ENCODE data around the gene PIGR. TPM values are rescaled to one million over a fixed set of nuclear protein-coding genes. Genes with fewer than 3 reads are reported as not detected.

PIGR gene
- polyA plus RNA-seq, 1 of the 3 experiments (the other 2 are of a cell fraction): not detected

DNA sequence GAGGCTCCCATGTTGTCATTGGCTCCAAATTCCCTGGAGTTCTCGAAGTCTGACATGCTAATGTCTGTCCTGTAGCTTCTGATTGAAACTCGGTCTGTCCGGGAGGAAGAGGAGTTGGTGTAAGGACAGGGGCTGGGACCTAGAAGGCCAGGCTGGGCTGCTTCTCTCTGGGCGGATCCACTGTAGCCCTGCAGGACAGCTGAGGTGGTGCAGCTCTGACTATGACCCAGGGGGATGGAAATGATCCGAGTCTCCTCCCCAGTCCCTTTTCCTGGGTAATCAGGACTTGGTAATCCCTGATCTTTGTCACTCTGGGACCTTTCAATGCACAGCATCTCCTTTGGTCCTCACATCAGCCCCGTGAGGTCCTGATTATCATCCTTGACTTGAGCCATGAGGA is 14.6 kb downstream of the PIGR start:
- Histone ChIP-seq H2AFZ (ENCODE audit: low read depth) (no peak overlapping the region), H3K9me3 (no peaks in the 10 kb centered on the region), H3K9me2 (no peaks in the 10 kb centered on the region), H3K9ac (no peak overlapping the region), H3K79me2 (ENCODE audit: insufficient read depth) (no peaks in the 10 kb centered on the region), H3K36me3 (replicated peaks in 1 of 2; ENCODE audit: control insufficient read depth in 1 of 2, insufficient read depth in 2 of 2, low read length in 1 of 2) (no peaks in the 10 kb centered on the region), H3K4me1 (ENCODE audit: control insufficient read depth in 1 of 2, insufficient read depth in 2 of 2, low read depth in 1 of 2, low read length in 1 of 2) (no peaks in the 10 kb centered on the region), H3K4me3 (ENCODE audit: low read depth in 2 of 2, low read length in 1 of 2) (no peak overlapping the region), H3K27me3 (ENCODE audit: insufficient read depth) (peaks cover 4% of the 10 kb centered on the region; the same call in 1 of the 2 replicates), H3F3A (replicated peaks; ENCODE audit: insufficient read depth) (no peaks in the 10 kb centered on the region), H4K20me1 (ENCODE audit: insufficient read depth) (no peaks in the 10 kb centered on the region), H3K27ac (ENCODE audit: low read depth in 2 of 2, low read length in 1 of 2) (no peak overlapping the region), H3K4me2 (no peak overlapping the region)
- no peak for TF ChIP-seq EP300 (IDR thresholded peaks at IDR 0.05; ENCODE audit: borderline replicate concordance in 1 of 2, low read depth in 1 of 2, low read length in 1 of 2)
- TF ChIP-seq GABPA (IDR thresholded peaks at IDR 0.05; ENCODE audit: low read depth): no peak
- no peak for TF ChIP-seq GATA2 (CRISPR knock-in tag; IDR thresholded peaks at IDR 0.05)
- TF ChIP-seq CHD2 (IDR thresholded peaks at IDR 0.05; ENCODE audit: low read length, partially characterized antibody): no peak
- TF ChIP-seq RCOR1 (IDR thresholded peaks at IDR 0.05; ENCODE audit: low read length): no peak
- no peak for TF ChIP-seq NRF1 (IDR thresholded peaks at IDR 0.05; ENCODE audit: low read depth, low read length)
- TF ChIP-seq SMC3 (IDR thresholded peaks at IDR 0.05; ENCODE audit: low read depth, low read length): no peak
- no peak for TF ChIP-seq FOXJ3 (CRISPR knock-in tag; IDR thresholded peaks at IDR 0.05)
- TF ChIP-seq, protein P1, sequence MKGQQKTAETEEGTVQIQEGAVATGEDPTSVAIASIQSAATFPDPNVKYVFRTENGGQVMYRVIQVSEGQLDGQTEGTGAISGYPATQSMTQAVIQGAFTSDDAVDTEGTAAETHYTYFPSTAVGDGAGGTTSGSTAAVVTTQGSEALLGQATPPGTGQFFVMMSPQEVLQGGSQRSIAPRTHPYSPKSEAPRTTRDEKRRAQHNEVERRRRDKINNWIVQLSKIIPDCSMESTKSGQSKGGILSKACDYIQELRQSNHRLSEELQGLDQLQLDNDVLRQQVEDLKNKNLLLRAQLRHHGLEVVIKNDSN (IDR thresholded peaks at IDR 0.05; ENCODE audit: borderline replicate concordance, low read depth): no peak
- TF ChIP-seq, protein P2, sequence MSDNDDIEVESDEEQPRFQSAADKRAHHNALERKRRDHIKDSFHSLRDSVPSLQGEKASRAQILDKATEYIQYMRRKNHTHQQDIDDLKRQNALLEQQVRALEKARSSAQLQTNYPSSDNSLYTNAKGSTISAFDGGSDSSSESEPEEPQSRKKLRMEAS (IDR thresholded peaks at IDR 0.05; ENCODE audit: low read depth): no peak
- no peak for TF ChIP-seq MXI1 (IDR thresholded peaks at IDR 0.05; ENCODE audit: low read depth, low read length)
- TF ChIP-seq RAD21 (IDR thresholded peaks at IDR 0.05; ENCODE audit: low read length): no peak
- no peak for TF ChIP-seq RXRA (IDR thresholded peaks at IDR 0.05; ENCODE audit: borderline replicate concordance, low read depth)
- TF ChIP-seq, protein P3, sequence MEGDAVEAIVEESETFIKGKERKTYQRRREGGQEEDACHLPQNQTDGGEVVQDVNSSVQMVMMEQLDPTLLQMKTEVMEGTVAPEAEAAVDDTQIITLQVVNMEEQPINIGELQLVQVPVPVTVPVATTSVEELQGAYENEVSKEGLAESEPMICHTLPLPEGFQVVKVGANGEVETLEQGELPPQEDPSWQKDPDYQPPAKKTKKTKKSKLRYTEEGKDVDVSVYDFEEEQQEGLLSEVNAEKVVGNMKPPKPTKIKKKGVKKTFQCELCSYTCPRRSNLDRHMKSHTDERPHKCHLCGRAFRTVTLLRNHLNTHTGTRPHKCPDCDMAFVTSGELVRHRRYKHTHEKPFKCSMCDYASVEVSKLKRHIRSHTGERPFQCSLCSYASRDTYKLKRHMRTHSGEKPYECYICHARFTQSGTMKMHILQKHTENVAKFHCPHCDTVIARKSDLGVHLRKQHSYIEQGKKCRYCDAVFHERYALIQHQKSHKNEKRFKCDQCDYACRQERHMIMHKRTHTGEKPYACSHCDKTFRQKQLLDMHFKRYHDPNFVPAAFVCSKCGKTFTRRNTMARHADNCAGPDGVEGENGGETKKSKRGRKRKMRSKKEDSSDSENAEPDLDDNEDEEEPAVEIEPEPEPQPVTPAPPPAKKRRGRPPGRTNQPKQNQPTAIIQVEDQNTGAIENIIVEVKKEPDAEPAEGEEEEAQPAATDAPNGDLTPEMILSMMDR (IDR thresholded peaks at IDR 0.05): no peak
- CTCF ChIA-PET: interaction anchor here (1.4 to 5.4 kb wide), 6 partner anchors 10 to 205 kb away, joined by 4 to 23 read pairs (median 6); partner anchors contain the start of genes FCMR and PIGR
- 32% methylated on average over 5 of the region's 6 CpGs for WGBS (ENCODE audit: low lambda C conversion rate)
- POLR2A ChIA-PET: no interaction called here
- DNase-seq: no peak

DNA sequence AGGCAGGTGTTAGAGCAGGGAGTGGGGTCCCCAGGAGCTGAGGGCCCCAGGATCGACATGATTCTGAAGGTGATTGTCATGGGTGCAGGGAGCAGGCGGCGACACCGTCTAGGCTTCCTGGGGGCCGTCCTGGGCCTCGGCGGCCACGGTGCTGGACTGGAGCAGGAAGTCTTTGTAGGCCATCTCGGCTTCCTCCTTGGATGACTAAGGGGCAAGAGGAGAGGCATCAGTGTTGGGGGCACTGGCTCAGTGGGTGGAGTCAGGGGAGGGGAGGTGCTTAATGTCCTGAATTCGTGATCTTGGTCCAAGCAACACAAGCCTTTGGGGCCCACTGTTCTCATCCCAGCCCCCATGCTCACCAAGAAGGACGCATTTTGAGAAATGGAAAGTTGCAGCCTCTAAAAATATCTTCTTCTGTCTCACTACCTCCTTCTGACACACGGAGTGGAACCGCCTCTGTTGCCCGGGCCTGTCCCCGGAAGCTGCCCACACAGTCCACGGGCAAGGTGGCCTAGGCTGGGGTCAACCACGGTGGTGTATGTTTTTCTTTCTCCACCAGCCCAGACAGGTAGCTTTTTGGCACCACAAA is 16.0 kb downstream of the PIGR start:
- H3K9me3 ChIP-seq: no peaks in the 10 kb centered on the region
- no peak overlapping the region for H3K4me3 ChIP-seq (ENCODE audit: low read depth in 2 of 2, low read length in 1 of 2)
- 67% methylated on average over 12 of the region's 17 CpGs for WGBS (ENCODE audit: low lambda C conversion rate)
- H3K9me2 ChIP-seq: no peaks in the 10 kb centered on the region
- H3K9ac ChIP-seq: no peak overlapping the region
- H3K27me3 ChIP-seq (ENCODE audit: insufficient read depth): 0 out of 2 replicates have a peak, but pooled peaks cover 4% of the 10 kb centered on the region
- no peaks in the 10 kb centered on the region for H4K20me1 ChIP-seq (ENCODE audit: insufficient read depth)
- no peaks in the 10 kb centered on the region for H3K36me3 ChIP-seq (replicated peaks in 1 of 2; ENCODE audit: control insufficient read depth in 1 of 2, insufficient read depth in 2 of 2, low read length in 1 of 2)
- H2AFZ ChIP-seq (ENCODE audit: low read depth): no peak overlapping the region
- H3K4me2 ChIP-seq: no peak overlapping the region
- no peak for DNase-seq
- POLR2A ChIA-PET: no interaction called here
- H3K79me2 ChIP-seq (ENCODE audit: insufficient read depth): no peaks in the 10 kb centered on the region
- no peaks in the 10 kb centered on the region for H3K4me1 ChIP-seq (ENCODE audit: control insufficient read depth in 1 of 2, insufficient read depth in 2 of 2, low read depth in 1 of 2, low read length in 1 of 2)
- H3K27ac ChIP-seq (ENCODE audit: low read depth in 2 of 2, low read length in 1 of 2): no peak overlapping the region
- no peaks in the 10 kb centered on the region for H3F3A ChIP-seq (replicated peaks; ENCODE audit: insufficient read depth)
- CTCF ChIA-PET: interaction anchor here (1.5 to 5.4 kb wide), 2 partner anchors 8 to 17 kb away, joined by 4 to 23 read pairs; partner anchors contain the start of gene FCMR
- no peak for TF ChIP-seq TAF1 (IDR thresholded peaks at IDR 0.05; ENCODE audit: borderline replicate concordance, low read depth, low read length)
- TF ChIP-seq, protein P4, sequence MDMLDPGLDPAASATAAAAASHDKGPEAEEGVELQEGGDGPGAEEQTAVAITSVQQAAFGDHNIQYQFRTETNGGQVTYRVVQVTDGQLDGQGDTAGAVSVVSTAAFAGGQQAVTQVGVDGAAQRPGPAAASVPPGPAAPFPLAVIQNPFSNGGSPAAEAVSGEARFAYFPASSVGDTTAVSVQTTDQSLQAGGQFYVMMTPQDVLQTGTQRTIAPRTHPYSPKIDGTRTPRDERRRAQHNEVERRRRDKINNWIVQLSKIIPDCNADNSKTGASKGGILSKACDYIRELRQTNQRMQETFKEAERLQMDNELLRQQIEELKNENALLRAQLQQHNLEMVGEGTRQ (IDR thresholded peaks at IDR 0.05; ENCODE audit: borderline replicate concordance, low read depth, low read length): no peak
- no peak for TF ChIP-seq FOXM1 (IDR thresholded peaks at IDR 0.05; ENCODE audit: low read depth)
- TF ChIP-seq NRF1 (IDR thresholded peaks at IDR 0.05; ENCODE audit: low read depth, low read length): no peak
- no peak for TF ChIP-seq SMC3 (IDR thresholded peaks at IDR 0.05; ENCODE audit: low read depth, low read length)
- TF ChIP-seq POLR2AphosphoS5 (IDR thresholded peaks at IDR 0.05; ENCODE audit: low read depth, low read length): no peak
- TF ChIP-seq, protein P5, sequence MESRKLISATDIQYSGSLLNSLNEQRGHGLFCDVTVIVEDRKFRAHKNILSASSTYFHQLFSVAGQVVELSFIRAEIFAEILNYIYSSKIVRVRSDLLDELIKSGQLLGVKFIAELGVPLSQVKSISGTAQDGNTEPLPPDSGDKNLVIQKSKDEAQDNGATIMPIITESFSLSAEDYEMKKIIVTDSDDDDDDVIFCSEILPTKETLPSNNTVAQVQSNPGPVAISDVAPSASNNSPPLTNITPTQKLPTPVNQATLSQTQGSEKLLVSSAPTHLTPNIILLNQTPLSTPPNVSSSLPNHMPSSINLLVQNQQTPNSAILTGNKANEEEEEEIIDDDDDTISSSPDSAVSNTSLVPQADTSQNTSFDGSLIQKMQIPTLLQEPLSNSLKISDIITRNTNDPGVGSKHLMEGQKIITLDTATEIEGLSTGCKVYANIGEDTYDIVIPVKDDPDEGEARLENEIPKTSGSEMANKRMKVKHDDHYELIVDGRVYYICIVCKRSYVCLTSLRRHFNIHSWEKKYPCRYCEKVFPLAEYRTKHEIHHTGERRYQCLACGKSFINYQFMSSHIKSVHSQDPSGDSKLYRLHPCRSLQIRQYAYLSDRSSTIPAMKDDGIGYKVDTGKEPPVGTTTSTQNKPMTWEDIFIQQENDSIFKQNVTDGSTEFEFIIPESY (IDR thresholded peaks at IDR 0.05; ENCODE audit: borderline replicate concordance, low read depth): no peak
- no peak for TF ChIP-seq TCF12 (IDR thresholded peaks at IDR 0.05)
- TF ChIP-seq, protein P3 (IDR thresholded peaks at IDR 0.05): no peak

Data from SK-N-SH (cell line).